NCI-H1105 treated with DMSO at 0.1 percent for 48 hours (cell line): Measurements from ENCODE around the gene RND3.

Experiments used
- DNase-seq: peaks from one replicate; lab custom pipeline; 2025; lab: John Stamatoyannopoulos, UW

The RND3 gene

DNA sequence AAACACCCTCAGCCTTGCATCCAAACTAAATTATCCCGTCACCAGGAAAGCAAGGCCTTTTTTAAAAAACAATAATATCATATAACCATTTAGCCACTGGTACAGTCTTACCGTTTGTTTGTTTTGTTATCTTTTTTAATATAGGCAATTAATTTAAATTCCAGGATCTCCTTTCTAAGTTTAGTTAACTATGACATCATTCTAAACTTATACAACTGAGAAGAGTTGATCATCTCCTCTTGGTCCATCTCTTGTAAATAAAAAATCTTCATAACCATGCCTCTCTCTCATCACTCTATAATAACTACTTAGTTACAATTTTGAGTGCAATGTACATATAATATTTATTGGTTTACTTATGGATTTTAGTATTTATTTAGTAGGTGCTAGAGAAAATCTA, 46.2 kb downstream of the RND3 start:
- DNase-seq: no peak

- no peak for DNase-seq
Observed at GRCh38 chr2:150438654-150439053, 48.8 kb downstream of the RND3 start.

- DNase-seq: no peak
Observed at GRCh38 chr2:150438041-150438440, 49.4 kb downstream of the RND3 start.

GRCh38 chr2:150432312-150432625, 55.2 kb downstream of the RND3 start:
- DNase-seq: no peak

- DNase-seq: no peak
Observed at GRCh38 chr2:150431561-150432311, 55.7 kb downstream of the RND3 start.

DNA sequence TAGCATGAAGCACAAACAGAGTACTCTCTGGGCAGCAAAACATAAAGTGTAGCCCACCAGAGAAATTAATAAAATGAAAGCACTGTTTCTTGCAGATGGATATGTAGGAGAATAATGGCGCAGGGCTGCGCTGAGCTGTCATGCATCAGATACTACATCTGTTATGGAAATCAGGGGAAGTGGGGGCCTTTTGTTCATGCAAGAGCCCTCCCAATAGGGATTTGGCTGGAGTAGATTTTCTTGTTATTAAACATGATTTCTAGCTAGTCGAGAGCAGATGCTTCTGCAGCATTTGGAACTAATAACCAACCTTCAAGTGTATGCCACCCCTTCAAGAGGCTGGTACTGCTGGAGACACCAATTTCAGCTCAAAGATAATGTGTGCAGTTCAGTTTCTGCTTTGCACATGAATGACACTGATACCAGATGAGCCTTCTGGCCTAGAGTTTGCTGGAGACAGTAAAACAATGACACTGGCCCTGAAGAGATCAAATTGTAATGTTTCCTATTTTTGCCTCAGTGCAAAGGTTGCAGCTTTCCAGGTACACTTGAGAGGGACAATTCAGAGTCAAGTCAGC, 58.0 kb downstream of the RND3 start:
- DNase-seq: no peak

DNA sequence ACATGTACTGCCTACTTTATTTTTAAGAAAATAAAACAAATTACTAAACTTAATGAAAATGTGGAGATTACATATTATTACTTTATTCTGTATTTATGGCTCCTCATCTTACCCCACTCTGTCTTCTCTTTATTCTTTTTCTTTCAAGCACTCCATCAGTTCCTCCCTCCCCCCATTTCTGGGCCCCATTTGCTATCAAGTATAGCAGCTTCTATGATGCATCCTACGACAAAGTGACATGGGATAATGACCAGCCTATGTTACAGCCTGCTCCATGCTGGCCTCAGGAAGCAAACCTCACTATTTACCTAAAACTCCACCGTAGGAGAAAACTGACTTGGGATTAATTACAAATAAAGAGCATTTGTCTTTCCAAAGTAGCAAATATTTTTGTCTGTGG, 58.8 kb downstream of the RND3 start:
- DNase-seq: no peak

- DNase-seq: no peak
Observed at GRCh38 chr2:150427298-150427697, 60.2 kb downstream of the RND3 start.

DNA sequence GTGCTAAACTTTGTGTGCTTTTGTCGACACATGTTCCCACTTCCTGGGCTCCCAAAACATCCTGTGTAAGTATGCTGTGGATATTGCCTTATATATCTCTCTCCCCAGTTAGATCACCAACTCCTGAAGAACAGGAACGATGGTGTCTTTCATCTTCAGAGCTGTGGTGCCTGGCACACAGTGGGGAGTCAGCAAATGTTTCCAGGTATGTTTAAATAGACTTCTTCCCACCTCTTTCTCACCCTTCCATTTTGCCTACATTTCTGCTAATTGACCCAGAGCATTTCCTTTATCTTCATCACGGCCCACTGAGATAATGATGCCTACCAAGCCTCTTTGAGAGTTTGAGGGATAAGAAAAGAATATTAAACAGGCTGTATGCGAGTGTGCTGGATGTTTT, 60.7 kb downstream of the RND3 start:
- no peak for DNase-seq

DNA sequence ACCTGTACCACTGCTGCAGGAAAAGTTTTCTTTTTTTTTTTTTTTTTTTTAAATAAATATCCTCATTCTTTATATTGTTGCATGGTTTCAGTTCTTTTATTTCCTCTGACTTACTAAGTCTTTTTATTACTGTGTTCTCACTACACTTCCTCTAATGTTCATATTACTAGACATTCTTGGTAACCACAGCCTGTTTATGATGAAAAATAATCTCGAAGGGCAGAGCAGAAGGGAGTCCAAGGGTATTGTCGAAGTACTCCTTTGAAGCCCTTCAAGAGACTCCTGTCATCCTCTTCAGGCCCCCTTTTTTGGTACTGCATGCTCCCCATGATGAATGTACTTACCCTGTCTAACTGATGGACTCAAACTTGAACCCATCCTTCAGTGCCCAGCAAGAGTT, 61.2 kb downstream of the RND3 start:
- DNase-seq: no peak

DNA sequence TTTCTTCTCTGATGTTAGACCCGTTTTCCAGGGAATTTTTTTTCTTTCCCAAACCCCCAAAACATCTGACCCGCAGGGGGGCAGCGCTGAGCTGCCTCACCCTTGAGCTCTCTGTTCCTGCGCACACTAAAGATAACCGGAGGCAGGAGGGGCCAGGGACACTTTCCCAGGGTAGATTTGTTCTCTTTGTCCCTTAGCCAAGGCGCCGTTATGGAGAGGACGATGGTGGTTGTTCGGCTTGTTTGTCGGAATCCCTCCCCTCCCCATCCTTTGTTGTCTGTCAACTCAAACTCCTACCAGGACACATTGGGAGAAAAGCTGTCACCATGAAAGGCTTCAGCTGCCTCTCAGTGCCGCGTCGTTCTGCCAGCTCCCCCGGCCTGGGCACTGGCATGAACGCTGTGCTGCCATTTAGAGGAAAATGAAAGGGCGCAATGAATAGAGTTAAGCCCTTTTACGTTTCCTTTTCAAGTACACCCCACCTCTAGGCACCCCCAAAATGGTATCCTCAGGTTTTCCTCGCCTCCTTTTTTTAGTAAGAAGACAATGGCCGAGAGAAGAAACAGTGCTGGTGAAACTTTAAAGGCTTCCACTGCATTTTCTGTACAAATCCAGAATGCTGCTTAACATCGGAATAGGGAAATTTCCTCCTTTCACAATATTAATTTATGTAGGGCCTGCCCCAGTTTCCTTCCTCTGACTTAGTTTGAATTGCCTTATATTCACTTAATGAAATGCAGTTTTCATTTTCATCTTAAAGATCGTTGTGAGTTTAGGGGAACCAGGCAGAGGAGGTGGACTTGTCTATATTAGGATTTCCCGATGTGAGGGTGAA, 62.1 kb downstream of the RND3 start:
- DNase-seq: no peak

DNA sequence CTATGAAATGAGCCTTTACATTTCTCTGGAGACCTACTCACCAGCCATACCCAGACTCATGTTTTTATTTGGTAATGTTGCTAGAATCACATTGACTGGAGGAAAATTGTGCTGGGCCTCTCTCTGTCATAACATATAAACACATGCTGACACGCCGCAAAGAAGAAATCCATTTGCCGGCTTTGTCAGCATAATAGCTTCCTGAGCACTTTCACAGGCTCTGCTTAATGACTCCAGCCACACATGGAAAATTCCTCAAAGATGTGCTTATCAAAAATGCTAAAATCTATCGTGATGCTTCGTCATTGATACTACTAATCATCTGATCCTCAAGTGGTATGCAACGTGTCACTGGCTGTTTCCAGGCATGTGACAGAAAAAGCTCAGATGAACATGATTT, 63.1 kb downstream of the RND3 start:
- DNase-seq: no peak

DNA sequence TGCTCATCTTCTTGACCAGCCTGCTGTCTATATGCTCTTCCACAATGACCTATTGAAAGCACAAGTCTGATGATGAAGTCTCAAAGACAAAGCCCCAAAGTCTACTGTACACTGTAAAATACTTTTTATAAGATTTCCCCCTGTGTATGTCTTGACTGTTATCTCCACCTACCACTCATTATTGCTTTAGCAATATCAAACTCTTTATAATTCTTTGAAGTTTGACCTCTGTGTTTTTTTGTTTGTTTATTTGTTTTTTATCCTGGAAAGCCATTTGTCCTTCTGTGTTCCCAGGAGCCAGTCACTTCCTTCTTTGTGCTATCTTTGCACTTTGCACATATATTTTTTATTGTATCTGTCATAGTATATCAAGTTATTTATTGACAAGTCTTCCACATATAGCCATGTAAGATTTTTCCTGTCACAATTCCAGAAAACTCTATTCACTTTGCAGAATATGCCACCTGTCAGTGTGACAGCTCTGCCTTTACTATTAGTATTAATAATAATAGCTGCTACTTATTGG, 66.3 kb downstream of the RND3 start:
- DNase-seq: no peak

DNA sequence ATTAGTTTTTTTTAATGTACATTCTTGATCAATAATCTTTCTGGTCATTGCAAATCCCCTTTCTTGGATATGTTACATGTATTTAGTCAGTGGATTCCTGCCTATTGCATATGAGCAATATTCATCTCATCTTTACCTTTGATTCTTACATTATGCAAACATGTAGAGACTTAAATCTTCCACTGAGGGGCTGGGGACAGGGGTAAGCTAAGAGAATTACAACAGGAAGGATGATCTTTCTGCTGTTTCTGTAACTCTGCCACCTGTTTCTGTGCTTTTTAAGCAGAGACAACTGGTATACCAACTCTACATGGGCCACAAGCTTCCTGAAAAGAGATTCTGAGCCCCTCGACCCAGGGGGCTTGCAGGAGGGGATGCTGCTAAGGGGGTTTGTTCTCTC, 68.6 kb downstream of the RND3 start:
- no peak for DNase-seq
